Right lobe of liver (tissue), 4 donors: ENCODE data around the gene PRKAG2.

Source experiments
- CTCF ChIP-seq, 4 donors: fragments of 200-600 bp in 3 of 4; fragments of 450-650 bp in 1 of 4; IDR thresholded peaks; one replicate each; pipeline versions ENCODE4 v1.5.1 to v1.8.0; 2016 to 2022; ENCODE audit warnings: antibody characterized with exemption in 4 of 4, mild to moderate bottlenecking in 2 of 4
- POLR2A ChIP-seq: fragments of 450-650 bp; IDR thresholded peaks from one replicate; pipeline ENCODE4 v1.6.1; 2017; ENCODE audit warnings: antibody characterized with exemption, mild to moderate bottlenecking
- donor health status: DM: no; HTN: no; CAD: no.
- donor health status: DM: no; HTN: no; CAD: no.
- donor health status: DM: no; HTN: yes; CAD: no.

- TF ChIP-seq CTCF (IDR thresholded peaks at IDR 0.05) (no peak), POLR2A (no peak)
Measured at GRCh38 chr7:151592868-151593486, 283.9 kb downstream of the PRKAG2 start.
